Measurements from ENCODE around the gene OPRD1.
"Not testable (repeated sequence)": the region's sequence is repeated elsewhere in the genome, so short reads cannot be mapped to it uniquely, and the experiment has no call there.

OPRD1 gene

DNA sequence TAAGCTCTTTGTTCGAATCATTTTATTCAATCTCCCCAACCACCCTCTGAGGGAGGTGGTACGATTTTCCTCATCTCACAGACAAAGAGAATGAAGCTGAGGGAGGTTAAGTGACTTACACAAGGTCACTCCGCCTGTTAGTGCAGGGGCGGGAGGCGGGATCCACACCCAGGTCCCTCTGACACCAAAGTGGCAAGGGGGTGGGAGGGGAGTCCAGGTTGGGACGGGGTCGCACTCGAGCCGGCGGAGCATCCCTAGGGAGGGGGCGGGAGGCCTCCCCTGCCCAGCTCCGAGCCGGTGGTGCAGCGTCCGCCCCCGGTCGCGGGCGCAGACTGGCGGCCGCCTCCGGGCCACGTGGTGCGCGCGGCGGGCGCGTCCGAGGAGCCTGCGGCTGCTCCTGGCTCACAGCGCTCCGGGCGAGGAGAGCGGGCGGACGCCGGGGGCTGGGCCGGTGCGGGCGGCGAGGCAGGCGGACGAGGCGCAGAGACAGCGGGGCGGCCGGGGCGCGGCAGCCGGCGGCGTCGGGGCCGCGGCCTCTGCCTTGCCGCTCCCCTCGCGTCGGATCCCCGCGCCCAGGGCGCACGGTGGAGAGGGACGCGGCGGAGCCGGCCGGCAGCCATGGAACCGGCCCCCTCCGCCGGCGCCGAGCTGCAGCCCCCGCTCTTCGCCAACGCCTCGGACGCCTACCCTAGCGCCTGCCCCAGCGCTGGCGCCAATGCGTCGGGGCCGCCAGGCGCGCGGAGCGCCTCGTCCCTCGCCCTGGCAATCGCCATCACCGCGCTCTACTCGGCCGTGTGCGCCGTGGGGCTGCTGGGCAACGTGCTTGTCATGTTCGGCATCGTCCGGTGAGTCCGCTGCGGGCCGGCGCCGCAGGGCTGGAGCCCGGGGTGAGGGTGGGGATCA lies at the start of gene OPRD1:
OPRD1 (plus strand) TSS at position 405 of the 903 bp plus-strand sequence; CDS start at position 619, 214 bp downstream.
- no peak for DNase-seq (ENCODE audit: low read depth in 3 of 3)

GRCh38 chr1:28766532-28767183 lies 45.3 kb upstream of the OPRD1 start:
- DNase-seq (ENCODE audit: low read depth in 3 of 3): no peak

- no peak for DNase-seq (ENCODE audit: low read depth in 3 of 3)
Measured at GRCh38 chr1:28770601-28771165, 41.3 kb upstream of the OPRD1 start.

DNA sequence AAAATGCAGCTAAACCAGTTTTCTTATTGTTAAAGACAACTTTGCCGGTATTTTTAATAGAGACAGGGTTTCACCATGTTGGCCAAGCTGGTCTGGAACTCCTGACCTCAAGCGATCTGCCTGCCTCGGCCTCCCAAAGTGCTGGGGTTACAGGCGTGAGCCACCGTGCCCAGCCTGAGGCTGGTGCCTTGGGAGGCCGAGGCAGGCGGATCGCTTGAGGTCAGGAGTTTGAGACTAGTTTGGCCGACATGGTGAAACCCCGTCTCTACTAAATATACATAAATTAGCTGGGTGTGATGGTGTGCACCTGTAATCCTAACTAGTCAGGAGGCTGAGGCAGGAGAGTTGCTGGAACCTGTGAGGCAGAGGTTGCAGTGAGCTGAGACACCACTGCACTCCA lies 40.0 kb upstream of the OPRD1 start:
- not testable (repeated sequence) for DNase-seq (ENCODE audit: low read depth in 3 of 3)

- no peak for DNase-seq (ENCODE audit: low read depth in 3 of 3)
Measured at GRCh38 chr1:28773105-28773504, 38.9 kb upstream of the OPRD1 start.

- DNase-seq (ENCODE audit: low read depth in 3 of 3): peak; percentile 13 to 26 (median 16)
Measured at GRCh38 chr1:28775121-28775942, 36.6 kb upstream of the OPRD1 start.

DNA sequence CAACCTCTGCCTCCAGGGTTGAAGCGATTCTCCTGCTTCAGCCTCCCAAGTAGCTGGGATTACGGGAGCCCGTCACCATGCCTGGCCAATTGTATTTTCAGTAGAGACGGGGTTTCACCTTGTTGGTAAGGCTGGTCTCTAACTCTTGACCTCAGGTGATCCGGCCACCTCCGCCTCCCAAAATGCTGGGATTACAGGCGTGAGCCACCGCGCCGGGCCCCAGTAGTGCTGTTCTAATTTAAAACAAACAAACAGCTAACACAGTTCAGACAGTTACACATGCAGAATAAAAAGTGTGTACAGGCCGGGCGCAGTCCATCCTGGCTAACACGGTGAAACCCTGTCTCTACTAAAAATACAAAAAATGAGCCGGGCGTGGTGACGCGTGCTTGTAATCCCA lies 35.6 kb upstream of the OPRD1 start:
- no peak for DNase-seq (ENCODE audit: low read depth in 3 of 3)

GRCh38 chr1:28778021-28778420 lies 33.9 kb upstream of the OPRD1 start:
- no peak for DNase-seq (ENCODE audit: low read depth in 3 of 3)

DNA sequence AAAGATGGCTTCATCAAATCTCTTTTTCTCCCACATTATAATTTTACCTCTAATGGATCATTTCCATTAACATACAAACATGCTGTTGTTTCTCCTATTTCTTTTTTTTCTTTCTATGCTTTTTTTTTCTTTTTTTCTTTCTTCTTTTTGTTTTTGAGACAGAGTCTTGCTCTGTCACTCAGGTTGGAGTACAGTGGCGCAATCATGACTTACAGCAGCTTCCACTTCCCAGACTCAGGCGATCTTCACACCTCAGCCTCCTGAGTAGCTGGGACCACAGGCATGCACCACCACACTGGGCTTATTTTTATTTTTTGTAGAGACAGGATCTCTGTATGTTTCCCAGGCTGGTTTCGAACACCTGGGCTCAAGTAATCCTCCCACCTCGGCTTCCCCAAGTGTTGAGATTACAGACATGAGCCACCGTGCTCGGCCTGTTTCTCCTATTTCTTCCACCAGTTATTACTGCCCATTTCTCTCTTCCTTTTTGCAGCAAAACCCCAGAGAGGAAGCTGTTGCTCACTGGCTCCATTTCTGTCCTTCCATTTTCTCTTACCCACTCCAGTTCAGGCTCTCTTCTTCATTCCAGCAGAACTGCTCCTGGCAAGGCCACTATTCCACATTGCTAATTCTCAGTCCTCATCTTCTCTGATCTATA lies 32.1 kb upstream of the OPRD1 start:
- no peak for DNase-seq (ENCODE audit: low read depth in 3 of 3)

DNA sequence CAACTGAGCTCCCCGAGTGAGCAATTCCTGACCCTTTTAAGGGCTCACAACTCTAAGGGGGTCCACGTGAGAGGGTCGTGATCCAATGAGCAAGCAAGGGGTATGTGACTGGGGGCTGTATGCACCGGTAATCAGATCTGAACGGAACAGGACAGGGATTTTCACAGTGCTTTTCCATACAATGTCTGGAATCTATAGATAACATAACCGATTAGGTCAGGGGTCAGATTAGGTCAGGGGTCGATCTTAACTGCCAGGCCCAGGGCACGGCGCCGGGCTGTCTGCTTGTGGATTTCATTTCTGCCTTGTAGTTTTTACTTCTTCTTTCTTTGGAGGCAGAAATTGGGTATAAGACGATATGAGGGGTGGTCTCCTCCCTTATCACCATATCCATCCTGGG lies 30.7 kb upstream of the OPRD1 start:
- DNase-seq (ENCODE audit: low read depth in 3 of 3): no peak

DNA sequence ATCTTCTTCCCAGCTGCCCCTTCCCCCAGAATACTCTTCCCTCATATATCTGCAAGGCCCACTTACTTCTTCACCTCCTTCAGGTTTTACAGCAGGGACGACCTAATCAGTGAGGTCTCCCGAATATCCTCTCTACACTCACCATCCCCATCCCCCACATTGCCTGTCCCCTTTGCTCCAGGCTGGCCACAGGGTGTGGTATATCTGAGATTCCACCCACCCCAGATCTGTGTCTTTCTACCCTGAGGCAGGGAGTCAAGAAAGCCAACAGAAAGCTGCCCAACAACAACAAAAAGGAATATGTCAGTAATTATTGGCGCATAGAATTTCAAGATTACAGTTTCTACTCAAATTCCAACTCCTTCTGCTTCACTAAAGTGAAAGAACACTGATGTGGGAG lies 30.0 kb upstream of the OPRD1 start:
- no peak for DNase-seq (ENCODE audit: low read depth in 3 of 3)

- no peak for DNase-seq (ENCODE audit: low read depth in 3 of 3)
Measured at GRCh38 chr1:28783363-28783762, 28.6 kb upstream of the OPRD1 start.

GRCh38 chr1:28789412-28789811 lies 22.6 kb upstream of the OPRD1 start:
- no peak for DNase-seq (ENCODE audit: low read depth in 3 of 3)

- DNase-seq (ENCODE audit: low read depth in 3 of 3): no peak
Measured at GRCh38 chr1:28789816-28790215, 22.2 kb upstream of the OPRD1 start.

DNA sequence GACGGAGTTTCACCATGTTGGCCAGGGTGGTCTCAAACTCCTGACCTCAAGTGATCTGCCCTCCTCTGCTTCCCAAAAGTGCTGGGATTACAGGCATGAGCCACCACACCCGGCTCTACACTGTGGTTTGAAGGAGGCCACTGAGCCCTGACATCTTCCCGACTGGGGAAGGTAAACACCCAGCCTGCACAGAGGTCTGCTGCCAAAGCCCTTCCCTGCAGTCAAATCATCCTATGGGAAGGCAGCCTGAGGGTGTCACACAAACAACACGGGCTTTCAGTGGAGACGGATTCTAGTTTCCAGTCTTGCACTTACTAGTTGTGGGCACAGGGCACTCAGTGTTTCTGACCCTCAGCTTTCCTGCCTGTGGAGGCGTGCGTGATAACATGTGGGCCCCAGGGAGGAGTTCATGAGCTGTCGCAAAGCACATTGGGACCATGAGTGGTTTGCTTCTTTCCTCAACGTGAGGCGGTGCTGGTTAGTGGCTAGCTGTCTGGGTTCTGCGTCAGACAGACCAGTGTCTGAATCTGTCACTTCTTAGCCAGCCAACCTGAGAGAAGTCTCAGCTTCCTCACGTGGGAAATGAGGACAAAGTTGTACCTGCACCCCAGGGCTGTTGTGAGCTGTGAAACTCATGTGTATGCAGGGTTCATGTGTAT lies 21.5 kb upstream of the OPRD1 start:
- no peak for DNase-seq (ENCODE audit: low read depth in 3 of 3)

DNA sequence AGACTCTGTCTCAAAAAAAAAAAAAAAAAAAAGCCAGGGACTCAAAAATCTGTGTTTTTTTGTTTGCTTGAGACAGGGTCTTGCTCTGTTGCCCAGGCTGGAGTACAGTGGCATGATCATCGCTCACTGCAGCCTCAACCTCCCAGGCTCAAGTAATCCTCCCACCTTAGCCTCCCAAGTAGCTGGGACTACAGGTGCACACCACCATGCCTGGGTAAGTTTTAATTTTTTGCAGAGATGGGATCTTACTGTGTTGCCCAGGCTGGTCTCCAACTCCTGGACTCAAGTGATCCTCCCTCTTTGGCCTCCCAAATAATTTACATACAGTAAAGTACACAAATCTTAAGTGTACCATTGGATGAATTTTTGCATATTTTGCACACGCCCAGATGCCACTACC lies 20.0 kb upstream of the OPRD1 start:
- DNase-seq (ENCODE audit: low read depth in 3 of 3): not testable (repeated sequence)

DNA sequence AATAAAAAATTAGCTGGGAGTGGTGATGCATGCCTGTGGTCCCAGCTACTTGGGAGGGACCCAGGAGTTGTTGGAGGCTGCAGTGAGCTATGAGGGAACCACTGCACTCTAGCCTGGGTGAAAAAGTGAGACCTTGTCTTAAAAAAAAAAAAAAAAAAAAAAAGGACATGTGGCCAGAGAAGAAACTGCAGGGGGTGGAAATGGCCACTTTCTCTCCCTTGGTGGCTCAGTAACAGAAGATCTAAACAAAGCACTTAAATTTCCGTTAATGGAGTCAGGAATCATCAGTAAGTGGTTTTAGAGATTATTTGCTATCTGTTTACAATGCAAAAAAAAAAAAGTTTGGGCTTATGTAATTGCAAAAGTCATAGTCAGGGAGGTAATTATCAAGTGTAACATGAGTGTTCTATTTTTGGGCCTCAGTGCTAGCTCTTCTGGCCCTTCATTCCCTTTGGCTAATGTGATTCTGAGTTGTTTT lies 19.3 kb upstream of the OPRD1 start:
- no peak for DNase-seq (ENCODE audit: low read depth in 3 of 3)

GRCh38 chr1:28794582-28794981 lies 17.4 kb upstream of the OPRD1 start:
- DNase-seq (ENCODE audit: low read depth in 3 of 3): not testable (repeated sequence)

- no peak for DNase-seq (ENCODE audit: low read depth in 3 of 3)
Measured at GRCh38 chr1:28796352-28797211, 15.4 kb upstream of the OPRD1 start.

DNA sequence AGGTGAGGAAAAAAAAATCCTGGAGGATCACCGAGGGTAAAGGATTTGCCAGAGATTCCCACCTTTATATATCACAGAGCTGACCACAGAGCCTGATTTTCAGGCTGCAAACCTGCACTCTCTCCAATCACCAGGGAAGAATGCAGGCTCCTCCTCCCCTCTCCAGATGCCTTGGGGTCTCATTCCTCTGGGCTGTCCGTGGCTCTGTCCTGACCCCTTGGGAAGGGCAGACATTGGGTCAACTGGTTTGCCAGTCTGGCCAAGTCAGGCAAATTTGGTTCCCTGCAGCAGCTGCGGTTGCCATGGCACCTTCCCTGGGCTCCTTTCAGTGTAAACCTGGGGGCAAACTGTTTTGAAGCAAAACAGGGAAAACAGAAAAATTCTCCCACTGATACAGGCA lies 11.6 kb upstream of the OPRD1 start:
- DNase-seq (ENCODE audit: low read depth in 3 of 3): no peak

Measured in stimulated activated CD4-positive, alpha-beta T cell treated with anti-CD3 and anti-CD28 coated beads, TNF-alpha, amount 100 ng/mL, for 4 hours (primary cell).